Measurements from ENCODE around the gene LNP1.

Gene LNP1

GRCh38 chr3:100436951-100437350, 35.6 kb downstream of the LNP1 start:
- H3K27me3 ChIP-seq (ENCODE audit: insufficient read depth, low read depth) = no peaks in the 10 kb centered on the region
- H3K36me3 ChIP-seq (ENCODE audit: insufficient read depth) = no peaks in the 10 kb centered on the region
- H4K20me1 ChIP-seq (ENCODE audit: insufficient read depth) = no peaks in the 10 kb centered on the region
- H3K4me3 ChIP-seq (IDR thresholded peaks at IDR 0.05; ENCODE audit: insufficient read depth, low read depth, low read length) = no peak overlapping the region
- H3K27ac ChIP-seq = no peak overlapping the region
- no peak overlapping the region for H3K9ac ChIP-seq
- TF ChIP-seq, protein P1, sequence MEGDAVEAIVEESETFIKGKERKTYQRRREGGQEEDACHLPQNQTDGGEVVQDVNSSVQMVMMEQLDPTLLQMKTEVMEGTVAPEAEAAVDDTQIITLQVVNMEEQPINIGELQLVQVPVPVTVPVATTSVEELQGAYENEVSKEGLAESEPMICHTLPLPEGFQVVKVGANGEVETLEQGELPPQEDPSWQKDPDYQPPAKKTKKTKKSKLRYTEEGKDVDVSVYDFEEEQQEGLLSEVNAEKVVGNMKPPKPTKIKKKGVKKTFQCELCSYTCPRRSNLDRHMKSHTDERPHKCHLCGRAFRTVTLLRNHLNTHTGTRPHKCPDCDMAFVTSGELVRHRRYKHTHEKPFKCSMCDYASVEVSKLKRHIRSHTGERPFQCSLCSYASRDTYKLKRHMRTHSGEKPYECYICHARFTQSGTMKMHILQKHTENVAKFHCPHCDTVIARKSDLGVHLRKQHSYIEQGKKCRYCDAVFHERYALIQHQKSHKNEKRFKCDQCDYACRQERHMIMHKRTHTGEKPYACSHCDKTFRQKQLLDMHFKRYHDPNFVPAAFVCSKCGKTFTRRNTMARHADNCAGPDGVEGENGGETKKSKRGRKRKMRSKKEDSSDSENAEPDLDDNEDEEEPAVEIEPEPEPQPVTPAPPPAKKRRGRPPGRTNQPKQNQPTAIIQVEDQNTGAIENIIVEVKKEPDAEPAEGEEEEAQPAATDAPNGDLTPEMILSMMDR (conservative IDR thresholded peaks at IDR 0.05; ENCODE audit: low read depth, low read length) = no peak
- H2AFZ ChIP-seq (ENCODE audit: low read depth) = no peak overlapping the region
- no peaks in the 10 kb centered on the region for H3K4me1 ChIP-seq (ENCODE audit: low read depth, poor library complexity, severe bottlenecking)
- no peak overlapping the region for H3K4me2 ChIP-seq
- H3K79me2 ChIP-seq (ENCODE audit: insufficient read depth, low read depth) = no peaks in the 10 kb centered on the region

DNA sequence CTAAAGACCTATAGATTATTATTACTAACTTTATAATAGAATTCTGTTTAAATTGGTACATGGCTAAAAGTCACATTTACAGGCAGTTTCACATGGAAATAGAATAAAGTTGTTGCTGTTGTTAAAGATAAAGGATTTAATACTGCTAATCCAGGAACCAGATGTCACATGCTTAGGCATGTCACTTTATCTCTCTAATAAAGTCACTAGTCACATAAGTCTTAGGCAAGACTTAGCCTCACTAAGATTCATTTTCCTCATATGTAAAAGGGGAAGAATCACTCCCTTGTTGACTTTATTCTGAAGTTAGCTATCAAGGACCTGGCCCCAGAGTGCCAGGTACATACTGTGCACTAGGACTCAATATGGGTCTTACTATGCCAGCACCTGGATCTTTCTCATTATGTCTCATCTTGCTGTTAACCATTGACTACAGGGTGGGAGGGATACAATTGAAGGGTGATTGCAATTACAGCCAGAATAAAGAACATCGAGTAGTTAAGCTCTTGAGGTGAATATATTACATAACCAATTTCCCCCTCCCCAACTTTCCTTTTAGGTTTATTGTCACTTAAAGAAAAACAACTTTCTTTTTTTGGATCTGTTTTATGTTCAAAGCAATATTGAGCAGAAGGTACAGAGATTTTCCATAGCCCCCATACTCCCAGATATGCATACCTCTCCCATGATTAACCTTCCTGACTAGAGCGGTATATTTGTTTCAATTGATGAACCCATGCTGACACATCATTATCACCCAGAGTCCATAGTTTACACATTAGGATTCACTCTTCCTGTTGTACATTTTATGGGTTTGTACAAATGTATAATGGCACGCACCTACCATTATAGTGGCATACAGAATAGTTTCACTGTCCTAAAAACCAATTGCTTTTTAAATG, 36.6 kb downstream of the LNP1 start:
- H3K4me2 ChIP-seq = no peak overlapping the region
- no peak overlapping the region for H2AFZ ChIP-seq (ENCODE audit: low read depth)
- no peaks in the 10 kb centered on the region for H3K27me3 ChIP-seq (ENCODE audit: insufficient read depth, low read depth)
- H3K4me1 ChIP-seq (ENCODE audit: low read depth, poor library complexity, severe bottlenecking) = no peaks in the 10 kb centered on the region
- H3K9ac ChIP-seq = no peak overlapping the region
- H3K4me3 ChIP-seq (IDR thresholded peaks at IDR 0.05; ENCODE audit: insufficient read depth, low read depth, low read length) = no peak overlapping the region
- H4K20me1 ChIP-seq (ENCODE audit: insufficient read depth) = no peaks in the 10 kb centered on the region
- H3K36me3 ChIP-seq (ENCODE audit: insufficient read depth) = no peaks in the 10 kb centered on the region
- H3K27ac ChIP-seq = no peak overlapping the region
- no peaks in the 10 kb centered on the region for H3K79me2 ChIP-seq (ENCODE audit: insufficient read depth, low read depth)
- TF ChIP-seq, protein P1 (conservative IDR thresholded peaks at IDR 0.05; ENCODE audit: low read depth, low read length) = no peak

DNA sequence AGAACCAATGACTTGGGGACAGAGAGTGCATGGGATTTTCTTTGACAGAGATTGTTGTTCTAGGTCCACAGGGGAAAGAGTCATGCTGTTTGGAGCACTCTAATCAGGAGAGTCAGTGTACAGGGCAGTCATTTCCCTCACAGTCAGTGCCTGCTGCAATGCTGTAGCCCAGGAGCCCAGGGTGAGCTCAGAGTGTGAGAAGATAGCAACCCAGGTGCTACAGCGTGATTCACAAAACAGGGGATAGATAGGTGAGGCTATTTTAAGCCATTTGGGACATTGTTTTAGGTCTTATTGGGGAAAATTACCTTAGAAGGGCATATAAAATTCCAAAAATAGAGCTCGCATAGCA, 37.3 kb downstream of the LNP1 start:
- H3K27ac ChIP-seq = no peak overlapping the region
- H3K79me2 ChIP-seq (ENCODE audit: insufficient read depth, low read depth) = no peaks in the 10 kb centered on the region
- H3K4me3 ChIP-seq (IDR thresholded peaks at IDR 0.05; ENCODE audit: insufficient read depth, low read depth, low read length) = no peak overlapping the region
- no peaks in the 10 kb centered on the region for H3K27me3 ChIP-seq (ENCODE audit: insufficient read depth, low read depth)
- no peak overlapping the region for H3K9ac ChIP-seq
- H3K4me2 ChIP-seq = no peak overlapping the region
- no peak overlapping the region for H2AFZ ChIP-seq (ENCODE audit: low read depth)
- no peaks in the 10 kb centered on the region for H3K4me1 ChIP-seq (ENCODE audit: low read depth, poor library complexity, severe bottlenecking)
- H4K20me1 ChIP-seq (ENCODE audit: insufficient read depth) = no peaks in the 10 kb centered on the region
- H3K36me3 ChIP-seq (ENCODE audit: insufficient read depth) = no peaks in the 10 kb centered on the region
- TF ChIP-seq, protein P1 (conservative IDR thresholded peaks at IDR 0.05; ENCODE audit: low read depth, low read length) = no peak

DNA sequence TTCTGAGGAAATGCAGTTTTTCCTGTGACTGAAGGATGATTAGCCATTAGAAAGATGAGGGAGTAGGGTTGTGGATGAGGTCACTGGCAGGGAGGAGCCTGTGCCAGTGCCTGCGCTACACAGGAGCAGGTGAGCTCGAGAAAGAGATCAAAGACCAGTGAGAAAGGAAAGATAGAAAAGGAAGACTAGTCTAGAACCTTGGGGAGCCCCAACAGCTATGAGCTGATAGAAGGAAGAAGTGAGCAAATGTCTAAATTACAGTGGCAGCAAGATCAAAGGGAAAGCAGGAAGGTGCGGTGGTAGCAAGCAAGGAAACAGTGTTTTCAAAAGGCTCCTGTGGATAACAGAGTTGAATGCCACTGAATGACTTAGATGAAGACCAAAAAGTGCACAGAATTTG, 39.6 kb downstream of the LNP1 start:
- TF ChIP-seq, protein P1 (conservative IDR thresholded peaks at IDR 0.05; ENCODE audit: low read depth, low read length) = no peak
- no peaks in the 10 kb centered on the region for H4K20me1 ChIP-seq (ENCODE audit: insufficient read depth)
- H3K27me3 ChIP-seq (ENCODE audit: insufficient read depth, low read depth) = no peaks in the 10 kb centered on the region
- no peaks in the 10 kb centered on the region for H3K79me2 ChIP-seq (ENCODE audit: insufficient read depth, low read depth)
- no peaks in the 10 kb centered on the region for H3K36me3 ChIP-seq (ENCODE audit: insufficient read depth)
- no peak overlapping the region for H3K9ac ChIP-seq
- no peak overlapping the region for H3K4me3 ChIP-seq (IDR thresholded peaks at IDR 0.05; ENCODE audit: insufficient read depth, low read depth, low read length)
- H2AFZ ChIP-seq (ENCODE audit: low read depth) = no peak overlapping the region
- no peak overlapping the region for H3K27ac ChIP-seq
- no peaks in the 10 kb centered on the region for H3K4me1 ChIP-seq (ENCODE audit: low read depth, poor library complexity, severe bottlenecking)
- no peak overlapping the region for H3K4me2 ChIP-seq
